GM19023 (cell line): ENCODE measurements around the gene KAZALD1.

Experiments
- ATAC-seq: cut with Tn5 transposase; IDR thresholded peaks from one replicate; pipeline ENCODE4 v1.9.1; 2021; ENCODE audit warnings: mild to moderate bottlenecking, moderate library complexity; ENCODE audit not compliant: unreplicated experiment

Gene KAZALD1

DNA sequence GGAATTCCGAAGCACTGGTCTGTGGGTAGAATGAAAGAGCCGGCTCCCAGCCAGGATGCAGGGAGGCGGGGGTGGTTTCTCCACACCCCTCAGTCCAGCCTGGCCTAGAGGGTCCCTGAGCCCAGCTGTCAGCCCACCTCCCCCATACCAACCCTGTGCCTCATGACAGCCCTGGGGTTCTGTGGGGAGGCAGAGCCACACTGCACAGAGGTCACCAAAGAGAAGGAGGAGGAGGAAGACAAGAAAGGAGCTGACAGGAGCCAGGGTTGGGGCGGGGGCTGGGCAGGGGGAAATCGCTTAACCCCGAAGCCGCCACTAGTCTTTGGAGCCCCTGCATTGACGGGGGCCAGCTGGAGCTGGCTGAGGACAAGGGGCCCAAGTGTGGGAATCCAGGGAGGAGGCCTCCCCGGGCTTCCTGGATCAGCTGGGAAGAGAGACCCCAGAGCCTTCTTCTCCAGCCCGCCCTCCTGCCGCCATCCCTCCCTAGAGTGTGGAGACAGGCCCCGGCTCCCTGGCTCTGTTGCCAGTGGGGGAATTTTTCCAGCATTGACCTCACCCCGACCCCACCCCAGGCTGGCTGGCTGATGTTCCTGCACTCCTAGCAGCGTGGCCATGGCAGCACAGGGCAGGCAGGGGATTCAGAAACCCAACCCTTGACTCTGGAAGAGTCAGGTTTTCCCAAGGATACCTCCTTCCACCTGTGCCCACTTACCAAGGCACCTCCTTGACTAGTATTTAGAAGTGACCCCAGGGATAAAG, 32.5 kb downstream of the KAZALD1 start:
- ATAC-seq = no peak

DNA sequence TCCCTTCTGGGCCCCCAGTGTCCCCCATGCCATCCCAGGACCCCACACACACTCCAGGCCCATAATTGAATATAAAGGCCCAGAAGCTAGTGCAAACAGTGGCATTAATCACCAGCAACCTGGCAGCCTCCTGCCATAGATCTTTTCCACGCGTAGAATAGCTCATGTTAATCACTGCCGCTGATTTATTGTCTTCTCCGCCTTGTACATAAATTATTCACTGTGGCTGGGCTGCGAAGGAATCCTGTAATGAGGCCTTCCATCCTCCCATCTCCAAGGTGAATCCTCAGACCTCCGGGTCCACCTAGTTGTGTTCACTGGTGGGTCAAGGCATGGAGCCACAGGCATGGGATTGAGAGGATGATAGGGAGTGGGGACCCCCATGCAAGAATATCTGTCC, 33.2 kb downstream of the KAZALD1 start:
- ATAC-seq = no peak

DNA sequence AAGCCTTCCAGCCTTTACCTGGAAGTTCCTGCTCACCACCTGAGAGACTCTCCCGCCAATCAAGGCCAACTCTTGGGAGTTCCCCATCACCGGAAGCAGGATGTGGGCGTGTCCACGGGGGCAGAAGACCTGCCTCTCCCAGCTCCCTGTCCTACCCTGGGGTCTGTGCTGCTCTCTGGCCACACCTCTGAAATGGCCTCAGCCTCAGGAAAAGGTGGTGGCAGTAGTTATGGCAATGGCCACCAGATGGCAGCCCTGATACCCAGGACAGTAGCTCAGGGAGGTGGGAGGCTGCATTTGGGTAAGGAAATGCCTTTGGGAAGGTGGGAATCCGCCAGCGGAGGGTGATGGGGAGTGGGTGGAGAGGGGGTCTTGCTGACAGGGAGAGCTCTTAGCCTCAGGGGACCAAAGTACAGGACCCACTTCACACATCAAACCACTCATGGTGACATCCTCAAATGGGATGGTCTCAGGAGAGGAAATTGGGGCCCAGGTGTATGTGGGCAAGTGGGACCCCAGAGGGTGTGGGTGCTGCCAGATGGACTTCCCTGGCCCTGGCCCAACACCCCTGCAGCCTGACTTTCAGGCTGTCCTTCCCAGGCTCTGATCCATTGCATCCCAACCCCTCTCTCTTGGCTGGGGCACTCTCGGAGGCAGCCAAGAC, 33.9 kb downstream of the KAZALD1 start:
- ATAC-seq = no peak

DNA sequence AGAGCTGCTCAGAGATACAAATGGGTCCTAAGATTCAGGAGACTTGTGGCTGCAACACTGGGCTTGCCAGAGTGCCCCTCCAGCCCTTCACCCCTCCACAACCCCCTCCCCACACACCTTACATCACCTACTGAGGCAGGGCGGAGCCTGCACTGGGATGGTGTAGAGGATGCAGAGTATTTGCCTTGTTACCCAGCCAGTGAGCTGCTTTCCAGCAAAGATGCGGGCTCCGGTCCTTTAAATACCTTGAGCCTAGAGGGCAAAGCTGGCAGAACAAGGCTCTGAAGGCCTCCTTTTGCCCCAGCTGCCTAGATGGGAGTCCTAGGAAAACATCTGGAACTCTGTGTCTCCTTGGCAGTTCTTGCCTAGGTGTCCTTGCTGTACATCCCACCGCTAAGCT, 34.6 kb downstream of the KAZALD1 start:
- ATAC-seq = no peak

DNA sequence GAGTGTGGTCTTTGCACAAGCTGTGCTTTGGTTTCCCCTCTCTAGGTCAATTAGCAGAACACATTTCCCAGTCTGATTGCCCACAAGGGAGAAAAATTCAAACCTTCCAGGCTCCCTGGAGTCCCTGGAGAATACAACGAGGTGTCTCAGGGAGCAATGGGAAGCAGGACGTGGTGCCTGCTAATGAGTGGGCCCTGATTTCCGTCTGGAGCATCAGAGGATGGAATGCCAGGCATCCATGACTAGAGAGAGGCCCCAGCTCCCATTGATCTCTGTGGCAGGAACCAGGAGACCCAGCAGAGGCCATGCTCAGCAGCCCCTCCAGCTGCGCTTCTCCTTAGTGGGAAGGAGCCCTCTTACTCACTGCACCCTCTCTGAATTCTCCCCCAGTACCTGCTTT, 36.1 kb downstream of the KAZALD1 start:
- no peak for ATAC-seq

DNA sequence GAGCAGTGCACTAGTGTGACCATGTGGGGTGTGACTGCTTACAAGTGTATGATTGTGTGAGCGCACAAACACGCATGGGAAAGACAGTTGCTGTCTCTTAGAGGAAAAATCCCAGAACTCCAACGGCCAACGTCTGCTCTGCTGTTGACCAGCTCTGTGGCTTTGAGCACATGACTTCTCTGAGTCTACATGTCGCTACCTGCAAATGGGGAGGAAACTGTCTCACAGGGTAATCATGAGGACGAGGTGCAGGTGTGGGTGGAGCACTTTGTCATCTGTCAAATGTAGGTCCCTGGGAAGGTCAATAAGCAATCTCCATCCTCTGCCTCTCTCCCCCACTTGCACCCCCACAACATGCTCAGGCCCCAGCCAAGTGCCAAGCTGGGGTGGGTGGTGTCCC, 38.1 kb downstream of the KAZALD1 start:
- no peak for ATAC-seq

DNA sequence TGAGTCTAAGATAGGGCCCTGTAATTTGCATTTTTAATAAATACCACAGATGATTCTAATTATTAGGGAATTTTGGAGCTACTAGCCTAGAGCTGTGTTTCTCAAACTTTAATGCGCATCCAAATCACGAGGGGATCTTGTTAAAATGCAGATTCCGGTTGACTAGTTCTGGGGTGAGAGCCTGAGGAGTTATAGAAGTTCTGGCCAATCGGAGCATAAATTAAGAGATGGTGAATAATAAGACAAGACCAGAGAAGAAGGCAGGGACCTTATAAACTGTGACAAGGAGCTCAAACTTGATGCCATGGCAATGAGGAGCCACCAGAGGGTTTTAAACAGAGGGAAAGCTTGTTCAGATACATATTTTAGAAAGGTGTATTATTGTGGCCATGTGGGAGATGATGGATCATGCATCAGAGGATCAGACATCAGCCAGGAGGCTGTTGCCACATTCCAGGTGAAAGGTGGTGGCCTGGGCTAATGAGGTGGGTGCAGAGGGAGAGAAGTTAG, 39.6 kb downstream of the KAZALD1 start:
- ATAC-seq = no peak

DNA sequence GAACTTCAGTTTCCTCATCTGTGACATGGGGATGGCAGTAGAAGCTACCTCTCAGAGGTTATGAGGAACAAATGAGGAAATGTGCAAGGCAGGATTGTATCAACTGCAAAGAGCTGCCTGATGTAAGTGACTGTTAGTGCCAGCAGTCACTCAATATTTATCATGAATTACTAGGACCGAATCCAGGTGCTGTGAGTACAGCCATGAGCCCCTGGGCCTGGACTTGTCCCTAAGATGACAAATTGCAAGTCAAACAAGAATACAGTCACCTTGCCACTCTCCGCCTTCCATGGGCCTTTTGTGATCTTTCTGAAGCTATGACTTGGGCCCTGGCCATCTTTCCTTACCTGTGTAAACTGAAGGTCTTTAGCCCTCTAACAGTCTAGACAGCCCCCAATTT, 41.6 kb downstream of the KAZALD1 start:
- ATAC-seq = no peak

DNA sequence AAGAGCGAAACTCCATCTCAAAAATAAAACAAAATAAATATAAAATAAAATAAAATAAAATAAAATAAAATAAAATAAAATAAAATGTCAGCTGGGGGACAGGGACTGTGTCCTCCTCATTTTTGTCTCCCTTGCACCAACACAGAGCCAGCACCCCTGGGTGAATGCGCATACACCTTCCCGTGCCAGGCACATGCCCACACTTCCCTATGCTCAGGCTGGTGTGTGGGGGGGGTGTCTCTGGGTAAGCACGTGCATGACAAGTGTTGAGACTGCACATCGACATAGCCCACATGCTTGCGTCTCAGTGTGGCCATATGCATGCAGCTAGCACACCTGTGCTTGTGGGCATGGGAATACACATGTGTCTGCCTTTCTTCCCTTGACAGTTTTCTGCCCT, 44.6 kb downstream of the KAZALD1 start:
- ATAC-seq = no peak

DNA sequence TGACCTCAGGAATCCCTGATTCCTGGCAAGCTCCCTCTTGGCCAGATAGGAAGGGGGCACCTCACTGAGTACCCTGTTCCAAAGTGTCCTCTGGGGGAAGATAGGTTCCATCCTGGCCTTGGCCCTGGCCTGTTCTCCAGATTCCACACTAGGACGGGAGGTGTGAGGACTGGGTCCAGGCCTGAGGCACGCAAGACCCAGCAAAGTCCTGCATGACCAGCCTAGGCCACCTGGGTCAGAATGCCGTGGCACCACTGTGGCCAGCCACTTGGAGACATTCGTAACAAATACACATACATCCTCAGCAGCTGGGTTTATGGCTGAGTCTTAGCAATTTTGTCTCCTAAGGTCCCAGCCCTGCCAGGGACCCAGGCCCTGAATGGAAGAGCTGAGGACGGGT, 46.0 kb downstream of the KAZALD1 start:
- no peak for ATAC-seq

DNA sequence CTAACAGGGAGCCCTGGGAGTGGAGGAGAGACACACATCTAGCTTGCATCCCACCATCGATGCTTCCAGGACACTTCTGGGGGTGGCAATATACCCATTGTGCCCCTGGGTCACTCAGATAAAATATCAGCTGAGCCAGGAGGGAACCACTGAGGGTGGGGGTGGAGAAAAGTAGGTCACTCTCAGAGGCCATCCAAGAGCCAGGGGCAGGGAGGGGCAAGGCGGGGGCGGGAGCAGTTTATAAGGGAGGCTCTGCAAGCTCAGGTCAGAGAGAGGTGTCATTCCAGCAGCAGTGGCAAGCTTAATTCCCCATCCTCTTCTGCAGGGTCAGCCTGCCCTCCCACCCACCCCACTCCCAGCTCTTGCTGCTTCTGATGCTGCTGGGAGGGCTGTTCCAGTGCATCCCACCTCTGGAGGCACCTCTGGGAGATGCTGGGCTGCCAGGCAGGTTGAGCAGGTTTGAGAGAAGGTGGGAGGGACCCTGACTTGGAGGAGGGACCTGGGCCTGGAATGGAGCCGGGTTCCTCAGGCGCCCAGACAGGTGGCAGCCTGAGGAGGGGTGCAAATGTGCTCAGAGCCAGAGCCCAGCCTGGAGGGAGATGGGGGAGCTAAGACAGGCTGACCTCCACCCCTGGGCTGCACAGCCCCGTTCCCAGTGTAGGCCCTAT, 49.2 kb downstream of the KAZALD1 start:
- no peak for ATAC-seq

DNA sequence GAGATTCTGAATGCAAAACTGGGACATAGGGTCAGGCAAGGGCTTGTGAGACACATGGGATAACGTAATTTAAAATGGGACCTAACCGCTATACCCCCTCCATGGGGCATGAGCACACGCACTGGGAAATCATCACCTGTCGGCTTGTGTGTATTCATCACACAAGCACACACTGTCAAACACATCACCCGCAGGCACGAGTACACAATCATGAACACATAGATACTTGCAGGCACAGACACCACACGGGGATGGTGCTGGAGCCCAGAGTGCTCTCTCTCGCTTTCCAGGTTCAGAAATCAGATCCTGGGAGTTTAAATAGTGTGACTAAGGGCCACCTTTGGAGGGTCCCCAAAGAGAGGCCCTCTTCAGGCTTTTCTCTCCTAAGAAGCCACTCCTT, 49.8 kb downstream of the KAZALD1 start:
- ATAC-seq = no peak

DNA sequence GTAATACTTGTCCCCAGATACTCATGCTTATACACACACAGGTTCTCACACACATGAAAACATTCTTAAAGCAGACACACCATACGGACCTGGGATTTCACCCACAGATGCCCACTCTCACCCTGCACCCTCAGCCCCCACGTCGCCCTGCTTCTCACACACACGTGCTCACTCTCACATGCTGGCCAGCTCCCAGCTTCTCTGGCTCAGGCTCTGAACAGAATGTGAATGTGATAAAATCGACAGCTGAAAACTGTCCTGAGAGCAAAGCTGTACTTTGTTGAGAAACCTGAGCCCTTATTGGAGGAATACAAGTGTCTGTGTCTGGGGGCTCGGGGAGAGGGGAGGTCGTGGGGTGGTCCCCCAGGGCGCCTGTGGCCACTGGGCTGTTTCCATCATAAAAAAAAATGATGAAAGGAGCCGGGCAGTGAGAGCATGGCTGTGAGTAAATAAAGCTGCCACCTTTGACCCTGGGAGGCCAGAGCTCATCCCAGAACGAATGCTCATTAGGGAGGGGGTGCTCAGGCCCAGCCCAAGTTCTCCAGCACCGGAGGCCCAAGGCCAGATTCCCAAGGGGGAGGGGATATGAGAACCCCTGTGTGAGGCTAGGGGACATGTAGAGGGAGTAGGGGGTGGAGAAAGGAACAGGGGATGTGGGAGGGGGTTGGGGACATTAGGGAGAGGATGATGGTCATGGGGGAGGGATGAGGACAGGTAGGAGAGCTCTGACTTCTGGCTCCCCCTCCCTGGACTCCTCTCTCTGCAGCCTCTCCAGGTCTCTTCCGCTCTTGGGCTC, 51.2 kb downstream of the KAZALD1 start:
- ATAC-seq = no peak

DNA sequence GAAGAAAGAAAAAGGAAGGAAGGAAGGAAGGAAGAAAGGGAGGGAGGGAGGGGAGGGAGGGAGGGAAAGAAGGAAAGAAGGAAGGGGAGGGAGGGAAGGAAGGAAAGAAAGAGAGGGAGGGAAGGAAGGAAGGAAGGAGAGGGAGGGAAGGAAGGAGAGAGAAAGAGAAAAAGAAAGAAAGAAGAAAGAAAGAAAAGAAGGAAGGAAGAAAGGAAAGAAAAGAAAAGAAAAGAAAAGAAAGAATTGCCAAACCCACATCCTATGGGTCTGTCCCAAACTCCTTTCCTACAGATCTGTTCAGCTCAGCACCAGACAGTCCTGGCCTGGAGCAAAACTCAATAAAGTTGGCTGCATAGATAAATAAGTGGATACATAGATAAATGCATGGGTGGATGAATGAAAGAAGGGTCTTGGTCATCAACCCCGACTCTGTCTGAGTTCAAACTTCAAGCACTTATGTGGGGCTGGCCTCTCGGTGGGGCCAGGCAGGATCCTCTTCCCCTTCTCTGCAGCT, 52.2 kb downstream of the KAZALD1 start:
- no peak for ATAC-seq

DNA sequence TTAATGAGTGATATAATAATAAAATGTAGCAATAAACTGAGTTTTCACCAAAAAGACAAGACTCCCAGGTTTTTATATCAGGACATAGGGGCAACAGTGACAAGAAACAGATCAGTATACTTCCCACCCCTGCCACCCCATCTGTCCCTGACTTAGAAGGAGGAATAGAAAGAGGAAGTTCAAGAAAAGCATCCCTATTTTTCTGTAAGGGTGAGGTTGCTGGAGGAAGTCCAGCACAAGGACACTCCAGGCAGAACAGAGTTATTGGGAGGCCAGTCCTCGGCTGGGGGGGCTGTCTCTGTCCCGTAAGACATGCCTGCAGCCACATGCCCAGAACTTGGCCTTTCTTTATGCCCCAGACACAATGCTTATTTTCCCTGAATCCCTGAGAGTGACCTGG, 52.9 kb downstream of the KAZALD1 start:
- no peak for ATAC-seq
